ENCODE data around the gene WDR93. TPM values are rescaled to one million over a fixed set of nuclear protein-coding genes. Genes with fewer than 3 reads are reported as not detected.

WDR93 gene
- total and polyA plus RNA-seq, 2 experiments from 2014 or later = 0.13 TPM; not detected in 1

- H3K27me3 ChIP-seq = no peaks in the 10 kb centered on the region
- H3K4me2 ChIP-seq = no peak overlapping the region
- H3K79me2 ChIP-seq = no peaks in the 10 kb centered on the region
- no peaks in the 10 kb centered on the region for H4K20me1 ChIP-seq (ENCODE audit: insufficient read depth, poor library complexity, severe bottlenecking)
- no peak overlapping the region for H2AFZ ChIP-seq
- no peak overlapping the region for H3K4me3 ChIP-seq
- WGBS (ENCODE audit: low lambda C conversion rate, missing lambda C conversion rate) = 78% methylated on average over 8 of the region's 9 CpGs
- TF ChIP-seq EZH2 (IDR thresholded peaks at IDR 0.05; ENCODE audit: borderline replicate concordance) = no peak
- no peak for TF ChIP-seq EZH2phosphoT487 (IDR thresholded peaks at IDR 0.05; ENCODE audit: low read depth, severe bottlenecking, unreplicated experiment)
- no peak for TF ChIP-seq CTCF (IDR thresholded peaks at IDR 0.05; ENCODE audit: poor library complexity)
- H3K9me3 ChIP-seq (ENCODE audit: low read depth) = no peaks in the 10 kb centered on the region
- no peak overlapping the region for H3K27ac ChIP-seq
- no peaks in the 10 kb centered on the region for H3K9me2 ChIP-seq (replicated peaks; ENCODE audit: insufficient read depth)
- no peaks in the 10 kb centered on the region for H3K36me3 ChIP-seq (replicated peaks; ENCODE audit: insufficient read depth, low read depth)
- no peak for DNase-seq (ENCODE audit: low spot score)
- H3K4me1 ChIP-seq (ENCODE audit: insufficient read depth) = peaks cover 12% of the 10 kb centered on the region
Measured at GRCh38 chr15:89669309-89669865, 21.2 kb upstream of the WDR93 start.

GRCh38 chr15:89669941-89670340, 20.7 kb upstream of the WDR93 start:
- Histone ChIP-seq H3K4me1 (ENCODE audit: insufficient read depth) (peaks cover 11% of the 10 kb centered on the region), H3K9me3 (ENCODE audit: low read depth) (no peaks in the 10 kb centered on the region), H3K4me3 (no peak overlapping the region), H3K9me2 (replicated peaks; ENCODE audit: insufficient read depth) (no peaks in the 10 kb centered on the region), H3K79me2 (no peaks in the 10 kb centered on the region), H3K27me3 (no peaks in the 10 kb centered on the region), H3K36me3 (replicated peaks; ENCODE audit: insufficient read depth, low read depth) (no peaks in the 10 kb centered on the region), H3K27ac (no peak overlapping the region), H4K20me1 (ENCODE audit: insufficient read depth, poor library complexity, severe bottlenecking) (no peaks in the 10 kb centered on the region), H3K4me2 (no peak overlapping the region), H2AFZ (no peak overlapping the region)
- WGBS (ENCODE audit: low lambda C conversion rate, missing lambda C conversion rate) = 99% methylated on average over 15 of the region's 15 CpGs
- DNase-seq (ENCODE audit: low spot score) = no peak
- TF ChIP-seq EZH2 (IDR thresholded peaks at IDR 0.05; ENCODE audit: borderline replicate concordance) (no peak), EZH2phosphoT487 (IDR thresholded peaks at IDR 0.05; ENCODE audit: low read depth, severe bottlenecking, unreplicated experiment) (no peak), CTCF (IDR thresholded peaks at IDR 0.05; ENCODE audit: poor library complexity) (no peak)

GRCh38 chr15:89670971-89671560, 19.5 kb upstream of the WDR93 start:
- Histone ChIP-seq H3K4me3 (no peak overlapping the region), H3K4me1 (ENCODE audit: insufficient read depth) (peaks cover 3% of the 10 kb centered on the region)
- WGBS (ENCODE audit: low lambda C conversion rate, missing lambda C conversion rate) = 88% methylated on average over 12 of the region's 12 CpGs

More at GRCh38 chr15:89670971-89671560, 19.5 kb upstream of the WDR93 start:
- Histone ChIP-seq H3K36me3 (replicated peaks; ENCODE audit: insufficient read depth, low read depth) (no peaks in the 10 kb centered on the region), H2AFZ (no peak overlapping the region), H3K27me3 (no peaks in the 10 kb centered on the region), H3K9me3 (ENCODE audit: low read depth) (no peaks in the 10 kb centered on the region), H3K27ac (no peak overlapping the region), H3K4me2 (no peak overlapping the region), H4K20me1 (ENCODE audit: insufficient read depth, poor library complexity, severe bottlenecking) (no peaks in the 10 kb centered on the region), H3K79me2 (no peaks in the 10 kb centered on the region), H3K9me2 (replicated peaks; ENCODE audit: insufficient read depth) (no peaks in the 10 kb centered on the region)
- TF ChIP-seq CTCF (IDR thresholded peaks at IDR 0.05; ENCODE audit: poor library complexity) (no peak), EZH2 (IDR thresholded peaks at IDR 0.05; ENCODE audit: borderline replicate concordance) (no peak), EZH2phosphoT487 (IDR thresholded peaks at IDR 0.05; ENCODE audit: low read depth, severe bottlenecking, unreplicated experiment) (no peak)
- DNase-seq (ENCODE audit: low spot score) = peak; percentile 48
